PFSK-1 (cell line): Measurements from ENCODE around the gene NUDT4.

ENCODE experiments used
- POLR2AphosphoS5 ChIP-seq: IDR thresholded peaks from 2 replicates; pipeline ENCODE4 v1.6.1; 2012; ENCODE audit warnings: low read depth, mild to moderate bottlenecking, control low read depth, low read length, moderate library complexity
- SIN3A ChIP-seq: IDR thresholded peaks from 2 replicates; pipeline ENCODE4 v1.6.1; 2012; ENCODE audit warnings: mild to moderate bottlenecking, low read length, moderate library complexity, borderline replicate concordance; ENCODE audit not compliant: insufficient read depth
- TAF1 ChIP-seq: IDR thresholded peaks from 2 replicates; pipeline ENCODE4 v1.6.1; 2012; ENCODE audit warnings: low read length, control low read depth, borderline replicate concordance; ENCODE audit not compliant: insufficient read depth
- TF ChIP-seq, protein P1 (sequence below), 2 experiments: IDR thresholded peaks; 2 replicates each; pipeline versions ENCODE4 v1.6.1 to v1.8.0; 2011 to 2012; ENCODE audit warnings: low read depth in 2 of 2, low read length in 2 of 2, control low read depth in 1 of 2, inconsistent platforms in 1 of 2, mild to moderate bottlenecking in 1 of 2, moderate library complexity in 1 of 2; ENCODE audit not compliant: insufficient read depth in 1 of 2

DNA sequence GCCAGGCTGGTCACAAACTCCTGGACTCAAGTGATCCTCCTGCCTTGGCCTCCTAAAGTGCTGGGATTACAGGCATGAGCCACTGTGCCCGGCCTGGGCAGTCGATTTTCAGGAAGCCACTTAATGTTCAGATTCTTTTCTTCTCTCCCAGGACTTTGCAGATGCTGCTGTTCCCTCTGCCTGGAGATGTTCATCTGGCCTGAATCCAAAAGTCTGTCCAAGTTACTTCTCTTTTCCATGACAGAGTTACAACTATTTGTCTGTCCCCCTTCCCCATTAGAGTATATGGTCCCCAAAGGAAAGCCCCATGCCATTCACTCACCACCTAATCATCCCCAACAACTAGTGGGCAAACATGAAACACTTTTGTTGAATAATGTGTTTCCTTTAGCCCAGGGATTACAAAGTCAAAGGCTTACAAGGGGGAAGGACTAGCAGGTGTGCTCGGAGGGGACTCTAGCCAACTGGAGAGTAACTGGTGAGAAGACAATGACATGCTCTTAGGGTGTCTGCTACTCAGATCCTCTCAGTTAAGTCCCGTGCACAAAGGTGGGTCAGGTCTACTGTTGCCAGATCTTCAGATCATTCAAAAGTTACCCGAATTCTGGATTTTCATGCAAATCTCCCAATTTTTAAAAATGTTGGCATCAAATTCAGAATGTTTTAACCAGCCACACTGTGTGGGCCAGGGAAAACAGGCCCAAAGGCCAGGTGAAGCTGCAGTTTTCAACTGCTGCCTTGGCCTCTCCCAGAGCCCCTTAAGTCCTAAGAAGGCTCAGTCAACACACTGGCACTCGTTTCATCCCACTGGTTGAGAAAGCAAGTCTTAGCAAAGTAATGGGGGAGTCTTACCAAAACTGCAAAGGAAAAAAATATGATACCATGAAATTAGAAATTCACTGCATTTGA lies 29.6 kb downstream of the NUDT4 start:
- TF ChIP-seq POLR2AphosphoS5, result no peak
- TF ChIP-seq, protein P1, sequence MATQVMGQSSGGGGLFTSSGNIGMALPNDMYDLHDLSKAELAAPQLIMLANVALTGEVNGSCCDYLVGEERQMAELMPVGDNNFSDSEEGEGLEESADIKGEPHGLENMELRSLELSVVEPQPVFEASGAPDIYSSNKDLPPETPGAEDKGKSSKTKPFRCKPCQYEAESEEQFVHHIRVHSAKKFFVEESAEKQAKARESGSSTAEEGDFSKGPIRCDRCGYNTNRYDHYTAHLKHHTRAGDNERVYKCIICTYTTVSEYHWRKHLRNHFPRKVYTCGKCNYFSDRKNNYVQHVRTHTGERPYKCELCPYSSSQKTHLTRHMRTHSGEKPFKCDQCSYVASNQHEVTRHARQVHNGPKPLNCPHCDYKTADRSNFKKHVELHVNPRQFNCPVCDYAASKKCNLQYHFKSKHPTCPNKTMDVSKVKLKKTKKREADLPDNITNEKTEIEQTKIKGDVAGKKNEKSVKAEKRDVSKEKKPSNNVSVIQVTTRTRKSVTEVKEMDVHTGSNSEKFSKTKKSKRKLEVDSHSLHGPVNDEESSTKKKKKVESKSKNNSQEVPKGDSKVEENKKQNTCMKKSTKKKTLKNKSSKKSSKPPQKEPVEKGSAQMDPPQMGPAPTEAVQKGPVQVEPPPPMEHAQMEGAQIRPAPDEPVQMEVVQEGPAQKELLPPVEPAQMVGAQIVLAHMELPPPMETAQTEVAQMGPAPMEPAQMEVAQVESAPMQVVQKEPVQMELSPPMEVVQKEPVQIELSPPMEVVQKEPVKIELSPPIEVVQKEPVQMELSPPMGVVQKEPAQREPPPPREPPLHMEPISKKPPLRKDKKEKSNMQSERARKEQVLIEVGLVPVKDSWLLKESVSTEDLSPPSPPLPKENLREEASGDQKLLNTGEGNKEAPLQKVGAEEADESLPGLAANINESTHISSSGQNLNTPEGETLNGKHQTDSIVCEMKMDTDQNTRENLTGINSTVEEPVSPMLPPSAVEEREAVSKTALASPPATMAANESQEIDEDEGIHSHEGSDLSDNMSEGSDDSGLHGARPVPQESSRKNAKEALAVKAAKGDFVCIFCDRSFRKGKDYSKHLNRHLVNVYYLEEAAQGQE (IDR thresholded peaks at IDR 0.05; ENCODE audit: insufficient read depth in 1 of 2, low read depth in 2 of 2, low read length in 2 of 2), result no peak
- no peak for TF ChIP-seq TAF1
- TF ChIP-seq SIN3A, result no peak
